HepG2 (cell line): ENCODE results near the gene TTBK1. TPM values are rescaled to one million over a fixed set of nuclear protein-coding genes. Genes with fewer than 3 reads are reported as not detected.
A peak's percentile ranks its signal among the peaks of the same experiment; 100 is the strongest.

ENCODE experiments used
- BCL6 ChIP-seq: IDR thresholded peaks from 2 replicates; pipeline ENCODE4 v1.6.1; 2016; ENCODE audit warnings: missing genetic modification reagents, missing compliant biosample characterization
- CHCHD3 ChIP-seq: sonication (generic); formaldehyde crosslinking; IDR thresholded peaks from 2 replicates; pipeline ENCODE4 v1.8.0; 2022; ENCODE audit warnings: mild to moderate bottlenecking, missing genetic modification reagents, moderate library complexity
- DBP ChIP-seq: sonication (generic); formaldehyde crosslinking; IDR thresholded peaks from 2 replicates; pipeline ENCODE4 v1.4.0; 2020; ENCODE audit warnings: missing genetic modification reagents; ENCODE audit errors: not compliant biosample characterization
- DPF2 ChIP-seq: sonication (generic); formaldehyde crosslinking; IDR thresholded peaks from 2 replicates; pipeline ENCODE4 v1.4.0; 2020; ENCODE audit warnings: mild to moderate bottlenecking, low read depth, missing genetic modification reagents, borderline replicate concordance
- ETS1 ChIP-seq: sonication (generic); formaldehyde crosslinking; IDR thresholded peaks from 2 replicates; pipeline ENCODE4 v1.4.0; 2020; ENCODE audit warnings: missing genetic modification reagents
- GATAD2A ChIP-seq: IDR thresholded peaks from 2 replicates; pipeline ENCODE4 v1.6.1; 2016
- HNF4G ChIP-seq, 2 experiments: sonication (generic) in 1 of 2; formaldehyde crosslinking in 1 of 2; IDR thresholded peaks; 2 replicates each; pipeline versions ENCODE4 v1.4.0 to v1.6.1; 2011 to 2020; ENCODE audit warnings: borderline replicate concordance in 2 of 2, low read depth in 2 of 2, mild to moderate bottlenecking in 2 of 2, low read length in 1 of 2, missing genetic modification reagents in 1 of 2, moderate library complexity in 1 of 2
- JUN ChIP-seq: sonication (generic); formaldehyde crosslinking; IDR thresholded peaks from 2 replicates; pipeline ENCODE4 v1.4.0; 2020; ENCODE audit warnings: mild to moderate bottlenecking, missing genetic modification reagents
- NFYB ChIP-seq: sonication (generic); formaldehyde crosslinking; IDR thresholded peaks from 2 replicates; pipeline ENCODE4 v1.4.0; 2020; ENCODE audit warnings: missing genetic modification reagents
- PITX1 ChIP-seq: sonication (generic); formaldehyde crosslinking; IDR thresholded peaks from 2 replicates; pipeline ENCODE4 v1.5.1; 2020; ENCODE audit warnings: mild to moderate bottlenecking, missing genetic modification reagents
- RBM22 ChIP-seq: fragments of 200-400 bp; formaldehyde crosslinking; optimal IDR thresholded peaks from 2 replicates; pipeline ENCODE3; 2017; ENCODE audit warnings: mild to moderate bottlenecking, low read length, moderate library complexity
- RFX3 ChIP-seq: IDR thresholded peaks from 2 replicates; pipeline ENCODE4 v1.6.1; 2016; ENCODE audit warnings: missing biosample characterization, missing genetic modification reagents
- TFDP2 ChIP-seq: sonication (generic); formaldehyde crosslinking; IDR thresholded peaks from 2 replicates; pipeline ENCODE4 v1.4.0; 2020; ENCODE audit warnings: missing genetic modification reagents
- TFE3 ChIP-seq: IDR thresholded peaks from 2 replicates; pipeline ENCODE4 v1.6.1; 2016
- ZHX1 ChIP-seq: sonication (generic); formaldehyde crosslinking; IDR thresholded peaks from 2 replicates; pipeline ENCODE4 v1.8.1; 2022; ENCODE audit warnings: low read depth, mild to moderate bottlenecking, missing genetic modification reagents
- ZKSCAN8 ChIP-seq: IDR thresholded peaks from 2 replicates; pipeline ENCODE4 v1.6.1; 2016; ENCODE audit warnings: borderline replicate concordance, missing genetic modification reagents, missing compliant biosample characterization
- ZNF232 ChIP-seq: sonication (generic); formaldehyde crosslinking; IDR thresholded peaks from 2 replicates; pipeline ENCODE4 v1.4.0; 2020; ENCODE audit warnings: missing genetic modification reagents, borderline replicate concordance
- ZNF251 ChIP-seq: sonication (generic); formaldehyde crosslinking; IDR thresholded peaks from 2 replicates; pipeline ENCODE4 v1.9.0; 2021; ENCODE audit warnings: mild to moderate bottlenecking, missing genetic modification reagents
- ZNF564 ChIP-seq: sonication (generic); formaldehyde crosslinking; IDR thresholded peaks from 2 replicates; pipeline ENCODE4 v1.8.1; 2023; ENCODE audit warnings: mild to moderate bottlenecking, missing genetic modification reagents
- ZNF691 ChIP-seq: sonication (generic); formaldehyde crosslinking; IDR thresholded peaks from 2 replicates; pipeline ENCODE4 v1.4.0; 2020; ENCODE audit warnings: missing genetic modification reagents, low read depth, mild to moderate bottlenecking, borderline replicate concordance
- polyA plus RNA-seq, 8 experiments: library from polyadenylated mRNA; depleted of rRNA in 3 of 8; stranded (reverse) in 7 of 8; unstranded in 1 of 8; fragments of >200 nt; fragmentation: Illumina TruSeq in 4 of 8; extraction: Trizol in 4 of 8; gene quantifications; 2 replicates each; pipeline versions ENCODE4 v1.2.1 to v1.2.3, GENCODE V29; 2011 to 2016; ENCODE audit warnings: low read depth in 4 of 8, missing spikeins in 1 of 8, mixed read lengths in 1 of 8; ENCODE audit not compliant: insufficient read depth in 1 of 8
- total RNA-seq, 5 experiments: library from RNA; depleted of rRNA; stranded (reverse); fragments of >200 nt; fragmentation: Illumina TruSeq; extraction: Trizol; gene quantifications; 2 replicates each; pipeline ENCODE4 v1.2.3, GENCODE V29; 2016; ENCODE audit warnings: low read depth in 1 of 5

Gene TTBK1
- total and polyA plus RNA-seq, 2 of the 13 experiments (the other 11 are each of a cell fraction or from before 2014, with no cell fraction given), result 0.24 to 0.33 TPM

- TF ChIP-seq RFX3 (CRISPR knock-in tag) (no peak), HNF4G (IDR thresholded peaks at IDR 0.05; ENCODE audit: borderline replicate concordance, low read depth, low read length) (no peak), HNF4G (CRISPR knock-in tag; IDR thresholded peaks at IDR 0.05; ENCODE audit: borderline replicate concordance, low read depth) (no peak), ZNF691 (CRISPR knock-in tag) (peak; percentile 93; the same call in 1 of the 2 replicates), DBP (CRISPR knock-in tag) (no peak), CHCHD3 (CRISPR knock-in tag) (peak; percentile 71; the same call in 1 of the 2 replicates), RBM22 (no peak), ZNF232 (CRISPR knock-in tag) (no peak), ZNF251 (CRISPR knock-in tag) (no peak), ZKSCAN8 (CRISPR knock-in tag) (peak; percentile 76; the same call in 1 of the 2 replicates), PITX1 (CRISPR knock-in tag) (no peak; the same call in 1 of the 2 replicates), BCL6 (CRISPR knock-in tag) (no peak), DPF2 (CRISPR knock-in tag) (no peak), TFE3 (CRISPR knock-in tag) (no peak), ZNF564 (CRISPR knock-in tag) (peak; percentile 66; the same call in 1 of the 2 replicates), GATAD2A (CRISPR knock-in tag) (peak; percentile 93), NFYB (no peak), ETS1 (CRISPR knock-in tag) (no peak), TFDP2 (CRISPR knock-in tag) (peak; percentile 47; the same call in 1 of the 2 replicates), ZHX1 (CRISPR knock-in tag) (peak; percentile 52; the same call in 1 of the 2 replicates), JUN (peak; percentile 62; the same call in 1 of the 2 replicates)
These were observed 20.3 kb downstream of the TTBK1 start (continued) for GRCh38 chr6:43263314-43264178.
